GM19438 (cell line): Measurements from ENCODE around the gene CHD2.

Source experiments
- ATAC-seq: cut with Tn5 transposase; IDR thresholded peaks from one replicate; pipeline ENCODE4 v1.9.1; 2021; ENCODE audit warnings: low read depth; ENCODE audit not compliant: unreplicated experiment

The CHD2 gene

GRCh38 chr15:93044301-93045190 is 144.4 kb downstream of the CHD2 start:
- ATAC-seq = no peak

GRCh38 chr15:93045191-93045785 is 145.2 kb downstream of the CHD2 start:
- ATAC-seq = no peak

DNA sequence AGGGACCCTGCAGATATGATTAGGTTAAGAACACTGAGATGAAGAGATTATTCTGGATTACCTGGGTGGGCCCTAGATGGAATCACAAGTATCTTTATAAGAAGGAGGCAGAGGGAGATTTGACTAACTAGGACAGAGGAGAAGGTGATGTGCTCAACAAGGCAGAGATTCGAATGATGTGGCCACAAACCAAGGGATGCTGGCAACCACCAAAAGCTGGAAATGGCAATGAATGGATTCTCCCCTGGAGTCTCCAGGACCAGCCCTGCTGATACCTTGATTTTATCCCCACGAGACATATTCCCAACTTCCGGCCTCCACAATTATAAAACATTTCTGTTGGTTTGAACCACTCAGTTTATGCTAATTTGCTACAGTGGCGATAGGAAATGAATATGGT is 146.0 kb downstream of the CHD2 start:
- ATAC-seq = no peak

DNA sequence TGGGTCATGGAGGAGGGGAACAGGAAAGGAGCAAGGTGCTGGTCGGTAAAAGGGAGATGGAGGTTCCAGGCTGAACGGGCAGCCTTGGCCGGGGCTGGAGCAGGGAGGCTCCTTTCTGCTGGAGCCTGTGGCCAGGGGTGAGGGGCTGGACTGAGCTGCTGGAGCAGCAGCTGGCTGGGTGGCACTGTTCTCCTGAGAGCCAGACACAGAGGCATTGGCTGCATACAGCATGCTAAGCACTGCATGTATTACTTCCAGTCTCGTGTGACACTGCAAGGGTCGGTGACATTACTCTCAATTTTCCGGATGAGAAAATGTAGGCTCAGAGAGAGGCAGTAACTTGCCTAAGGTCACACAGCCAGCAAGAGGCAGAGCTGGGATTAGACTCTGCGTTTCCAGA is 146.6 kb downstream of the CHD2 start:
- ATAC-seq = no peak

DNA sequence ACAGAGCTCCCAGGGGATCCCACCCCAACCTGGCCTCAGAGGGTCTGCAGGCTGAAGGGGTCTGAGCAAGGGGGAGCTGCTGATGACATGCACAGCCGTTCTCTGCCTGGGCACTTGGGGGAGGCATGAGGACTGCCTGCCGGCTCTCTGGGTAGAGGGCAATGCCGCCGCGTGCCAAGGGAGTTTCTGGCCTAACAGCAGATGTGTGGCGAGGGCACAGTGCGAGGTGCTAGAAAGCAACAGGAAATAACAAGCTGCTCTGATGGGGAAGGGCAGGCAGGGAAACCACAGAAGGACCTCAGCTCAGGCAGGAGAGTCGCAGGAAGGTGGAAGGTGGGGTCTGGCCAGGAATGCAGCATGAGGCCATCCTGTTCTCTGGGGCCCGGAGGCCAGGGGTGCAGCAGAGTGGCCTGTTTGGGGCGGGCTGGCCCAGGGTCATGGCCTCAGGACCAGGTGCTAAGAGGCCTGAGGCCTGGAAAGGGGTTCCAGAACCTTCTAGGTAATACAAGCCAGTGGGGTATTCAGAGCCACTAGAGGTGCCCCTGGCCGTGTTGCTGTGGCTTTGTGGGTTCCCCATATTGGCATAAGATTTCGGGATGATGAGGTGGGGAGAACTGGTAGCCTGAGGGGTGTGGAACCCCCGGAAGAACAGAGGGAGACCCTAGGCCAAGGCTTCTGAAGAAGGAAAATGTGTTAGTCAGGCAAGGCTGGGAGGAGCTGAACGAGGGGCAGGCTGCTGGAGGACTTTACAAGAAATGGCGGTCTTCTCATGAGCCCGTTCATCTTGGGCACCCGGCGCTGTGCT is 147.7 kb downstream of the CHD2 start:
- no peak for ATAC-seq

- ATAC-seq = no peak
Observed at GRCh38 chr15:93048426-93048721, 148.2 kb downstream of the CHD2 start.

DNA sequence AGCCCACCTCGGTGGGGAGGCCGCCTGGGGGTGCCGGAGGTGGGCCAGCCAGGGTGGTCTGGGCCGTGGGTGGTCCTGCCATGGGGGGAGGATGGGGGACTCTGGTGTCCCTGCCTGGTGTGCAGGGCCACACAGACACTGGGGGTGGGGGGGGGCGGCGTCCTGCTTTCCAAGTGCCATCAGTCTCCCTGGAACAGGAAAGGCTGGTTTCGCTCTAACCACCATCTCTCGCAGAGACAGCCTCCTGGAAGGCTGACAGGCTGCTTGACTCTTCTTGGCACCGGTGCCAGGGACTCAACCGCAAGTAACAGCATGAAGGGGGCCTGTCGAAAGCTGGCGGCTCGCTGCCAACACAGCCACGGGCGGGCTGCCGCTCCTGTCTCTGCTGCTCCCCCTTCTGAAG is 148.6 kb downstream of the CHD2 start:
- ATAC-seq = no peak

- ATAC-seq = no peak
Observed at GRCh38 chr15:93049233-93049632, 149.1 kb downstream of the CHD2 start.

DNA sequence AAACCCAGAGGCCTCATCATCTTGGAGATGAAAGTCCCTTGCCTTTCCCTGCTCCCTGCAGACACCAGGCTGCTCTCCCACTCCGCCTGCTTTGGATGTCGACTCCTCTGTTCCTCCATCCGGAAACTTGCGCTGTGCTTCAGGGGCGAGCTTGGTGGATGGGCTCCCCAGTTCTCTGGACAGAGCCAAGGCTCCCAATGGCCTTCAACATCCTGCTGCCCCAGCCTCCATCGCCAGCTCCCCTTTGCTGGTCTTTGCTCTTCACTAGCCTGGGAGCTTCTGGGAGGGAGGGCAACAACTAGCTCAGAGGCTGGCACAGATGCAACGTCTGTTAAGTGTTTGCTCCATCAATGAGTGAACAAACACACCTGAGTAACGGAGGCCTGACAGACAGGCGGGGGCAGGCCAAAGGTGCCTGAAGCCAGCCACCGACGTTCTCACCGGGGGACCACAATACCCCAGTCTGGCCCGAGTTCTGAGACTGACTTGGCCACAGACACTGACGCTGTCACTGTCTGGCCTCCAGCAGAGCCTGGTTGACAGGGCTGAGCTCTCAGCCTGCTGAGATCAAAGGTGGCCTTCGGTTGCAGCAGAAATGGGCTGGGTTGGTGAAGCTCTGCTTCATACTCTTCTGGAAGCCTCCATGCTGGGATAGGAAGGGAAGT is 149.9 kb downstream of the CHD2 start:
- ATAC-seq = no peak

- no peak for ATAC-seq
Observed at GRCh38 chr15:93050648-93051047, 150.5 kb downstream of the CHD2 start.

- ATAC-seq = no peak
Observed at GRCh38 chr15:93051236-93052089, 151.3 kb downstream of the CHD2 start.

DNA sequence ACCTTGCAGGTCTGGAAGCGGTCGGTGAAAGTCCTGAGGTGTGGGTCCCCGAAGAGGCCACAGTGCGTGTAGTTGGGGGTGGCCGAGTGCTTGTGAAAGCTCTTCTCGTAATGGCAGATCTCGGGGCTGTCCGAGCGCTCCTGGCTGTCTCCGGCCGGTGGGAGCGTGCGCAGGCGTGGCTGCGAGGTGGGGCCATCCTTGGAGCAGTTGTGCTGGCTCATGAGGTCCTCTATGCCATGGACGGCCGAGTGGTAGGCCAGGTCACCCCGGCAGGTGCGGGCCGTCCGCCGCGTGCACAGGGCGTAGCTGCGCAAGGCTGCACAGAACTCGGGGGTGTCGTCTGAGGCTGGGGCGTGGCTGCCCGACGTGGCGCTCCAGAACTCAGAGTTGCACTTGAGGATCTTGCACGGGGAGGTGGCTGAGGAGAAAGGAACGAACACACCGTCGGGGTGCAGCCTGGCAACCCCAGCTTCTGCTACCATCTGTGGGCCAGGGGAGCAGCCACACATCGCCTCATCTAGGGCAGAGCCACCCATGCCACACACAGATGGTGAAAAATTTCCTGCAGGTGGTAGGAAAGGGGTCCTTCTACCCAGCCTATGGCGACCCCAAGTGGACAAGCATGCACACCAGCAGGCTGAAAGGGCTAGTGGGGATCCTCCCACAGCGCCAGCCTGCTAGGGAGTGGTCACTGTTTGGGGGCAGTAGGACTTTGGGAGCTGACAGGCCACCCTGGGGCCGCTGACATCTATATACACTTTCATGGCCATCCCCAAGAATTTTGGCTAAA is 152.2 kb downstream of the CHD2 start:
- ATAC-seq = no peak

DNA sequence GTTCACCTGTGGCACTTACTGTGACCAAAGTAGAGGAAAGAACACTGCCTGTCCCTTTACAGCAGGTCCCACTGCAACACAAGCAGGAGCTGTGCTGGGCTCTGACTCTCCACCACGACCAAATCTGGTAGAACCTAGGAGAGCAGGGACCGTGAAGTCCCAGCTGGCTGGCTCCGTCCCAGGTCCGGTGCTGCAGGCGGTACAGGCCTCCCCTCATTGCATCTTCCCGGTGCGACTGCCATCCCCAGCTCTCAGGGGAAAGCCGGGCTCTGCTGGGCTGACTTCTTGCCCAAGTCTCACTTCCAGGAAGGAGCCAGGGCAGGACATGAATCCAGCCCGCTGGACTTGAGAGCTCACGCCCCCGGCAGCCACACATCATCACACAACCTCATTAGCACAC is 155.1 kb downstream of the CHD2 start:
- no peak for ATAC-seq

GRCh38 chr15:93056836-93057235 is 156.7 kb downstream of the CHD2 start:
- no peak for ATAC-seq

- ATAC-seq = no peak
Observed at GRCh38 chr15:93057618-93058017, 157.5 kb downstream of the CHD2 start.

DNA sequence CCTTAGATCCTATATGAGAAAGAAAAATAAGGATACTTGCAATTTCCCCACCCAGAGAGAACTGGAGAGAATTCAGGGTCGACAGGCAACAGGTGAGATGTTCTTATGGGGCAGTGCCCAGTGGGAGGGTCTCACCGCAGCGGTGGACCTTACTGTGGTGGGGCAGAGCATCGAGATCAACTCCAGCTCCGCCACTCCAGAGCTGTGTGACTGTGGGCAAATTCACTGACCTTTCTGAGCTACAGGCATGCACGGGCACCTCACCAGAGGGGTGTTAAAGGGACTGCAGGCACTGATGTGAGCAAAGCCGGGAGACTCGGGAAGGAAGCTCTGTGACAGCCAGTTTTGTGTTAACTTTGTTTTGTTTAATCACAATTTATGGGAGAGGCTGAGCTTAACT is 158.0 kb downstream of the CHD2 start:
- no peak for ATAC-seq

GRCh38 chr15:93058904-93059427 is 158.8 kb downstream of the CHD2 start:
- no peak for ATAC-seq

DNA sequence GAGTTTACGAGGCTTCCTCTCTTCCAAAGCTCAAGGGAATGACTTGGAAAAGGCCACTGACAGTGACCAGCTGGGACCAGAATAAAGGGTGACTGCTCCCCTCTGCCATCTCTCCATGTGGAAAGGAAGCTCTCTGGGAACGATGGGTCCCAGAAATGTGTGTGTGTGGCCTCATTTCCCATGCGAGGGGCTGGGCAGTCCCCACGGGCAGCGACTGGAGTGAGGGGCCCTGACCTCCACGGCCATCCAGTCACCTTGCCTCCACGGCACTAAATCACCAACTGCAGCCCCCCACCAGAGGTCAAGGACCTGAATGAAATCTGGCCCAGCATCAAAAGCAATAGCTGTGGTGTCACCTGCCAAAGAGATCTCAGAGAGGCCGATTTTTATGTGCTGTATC is 159.3 kb downstream of the CHD2 start:
- no peak for ATAC-seq
